Peyer's patch (tissue), 4 donors: ENCODE data around the gene TMEM132E. TPM values are rescaled to one million over a fixed set of nuclear protein-coding genes. Genes with fewer than 3 reads are reported as not detected.

Source experiments
- DNase-seq, 3 donors: peaks; one replicate each; pipeline ENCODE4 v3.0.0-alpha.2; 2017 to 2019
- H3K27ac ChIP-seq, 4 donors: fragments of 200-600 bp; sonication (generic); one replicate each; pipeline ENCODE4 v1.5.1; 2016 to 2019
- H3K27me3 ChIP-seq, 2 donors: fragments of 200-600 bp; sonication (generic); one replicate each; pipeline ENCODE4 v1.5.1; 2019
- H3K36me3 ChIP-seq, 3 donors: fragments of 200-600 bp; sonication (generic); one replicate each; pipeline ENCODE4 v1.5.1; 2016 to 2019
- H3K4me1 ChIP-seq, 4 donors: fragments of 200-600 bp; sonication (generic); one replicate each; pipeline ENCODE4 v1.5.1; 2016 to 2019
- H3K4me3 ChIP-seq, 4 donors: fragments of 200-600 bp; sonication (generic); 1 replicate in 3 of 4; 2 replicates in 1 of 4; pipeline ENCODE4 v1.5.1; 2016 to 2019; ENCODE audit warnings: mild to moderate bottlenecking in 1 of 4
- H3K9me3 ChIP-seq, 4 donors: fragments of 200-600 bp; sonication (generic); one replicate each; pipeline ENCODE4 v1.5.1; 2016 to 2019; ENCODE audit warnings: mild to moderate bottlenecking in 1 of 4
- CTCF ChIP-seq, 6 experiments: fragments of 450-650 bp in 4 of 6; fragments of 200-600 bp in 2 of 6; sonication (generic) in 1 of 6; IDR thresholded peaks; one replicate each; pipeline ENCODE4 v1.5.1; 2017 to 2019; ENCODE audit warnings: antibody characterized with exemption in 6 of 6, mild to moderate bottlenecking in 3 of 6, moderate library complexity in 1 of 6
- POLR2A ChIP-seq, 2 donors: fragments of 450-650 bp; IDR thresholded peaks; one replicate each; pipeline ENCODE4 v1.5.1; 2017; ENCODE audit warnings: antibody characterized with exemption in 2 of 2, mild to moderate bottlenecking in 2 of 2, moderate library complexity in 2 of 2
- total RNA-seq, 4 donors: library from RNA; depleted of rRNA; stranded (reverse); fragments of >200 nt; gene quantifications; one replicate each; pipeline ENCODE4 v1.1.0, GENCODE V29; 2016

The TMEM132E gene
- total RNA-seq, 4 donors from 2014 or later: 0.13 to 1.7 TPM; not detected in 2

GRCh38 chr17:34566873-34567272 lies 12.5 kb upstream of the TMEM132E start:
- H3K27ac ChIP-seq: no peak overlapping the region
- H3K27me3 ChIP-seq: no peaks in the 10 kb centered on the region
- H3K4me3 ChIP-seq: no peak overlapping the region
- no peak for DNase-seq
- no peak for TF ChIP-seq CTCF (IDR thresholded peaks at IDR 0.05)
- no peak for TF ChIP-seq POLR2A (IDR thresholded peaks at IDR 0.05)
- no peaks in the 10 kb centered on the region for H3K4me1 ChIP-seq
- H3K36me3 ChIP-seq: no peaks in the 10 kb centered on the region
- no peaks in the 10 kb centered on the region for H3K9me3 ChIP-seq

DNA sequence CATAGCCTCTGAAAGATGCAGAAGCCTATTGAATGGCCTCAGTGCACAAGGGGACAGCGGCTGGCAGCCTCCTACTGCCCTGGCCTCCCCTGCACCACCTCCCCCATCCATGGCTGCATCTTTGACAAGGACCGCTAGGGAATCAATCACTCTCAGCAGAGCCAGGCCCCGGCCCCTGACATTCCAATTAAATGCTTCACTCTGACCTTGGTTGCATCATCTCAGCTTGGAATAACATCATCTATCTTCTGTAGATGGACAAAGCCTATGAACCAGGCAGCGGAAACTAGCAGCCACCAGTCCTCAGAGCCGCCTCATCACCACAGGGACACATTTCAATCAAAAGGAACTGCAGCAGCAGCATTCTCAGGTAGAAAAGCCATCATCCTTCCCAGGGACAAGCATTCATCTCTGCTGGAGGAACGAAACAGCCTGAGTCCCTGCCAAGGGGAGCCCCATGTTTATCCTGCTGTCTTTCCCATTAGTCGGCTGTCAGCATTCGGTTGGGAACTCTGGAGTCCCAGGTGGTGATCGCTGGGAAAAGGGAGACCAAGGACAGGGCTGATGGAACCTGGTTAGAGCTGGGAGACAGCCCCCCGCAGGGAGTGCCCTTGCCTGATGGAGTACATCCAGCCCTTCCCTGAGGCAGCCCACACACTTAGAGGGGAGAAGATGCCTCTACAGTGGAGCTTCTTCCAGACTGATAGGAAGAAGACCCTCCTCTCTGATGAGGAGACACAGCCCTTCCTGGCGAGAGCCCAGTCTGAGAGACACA lies 11.5 kb upstream of the TMEM132E start:
- Histone ChIP-seq H3K27ac (no peak overlapping the region), H3K27me3 (no peaks in the 10 kb centered on the region)

DNA sequence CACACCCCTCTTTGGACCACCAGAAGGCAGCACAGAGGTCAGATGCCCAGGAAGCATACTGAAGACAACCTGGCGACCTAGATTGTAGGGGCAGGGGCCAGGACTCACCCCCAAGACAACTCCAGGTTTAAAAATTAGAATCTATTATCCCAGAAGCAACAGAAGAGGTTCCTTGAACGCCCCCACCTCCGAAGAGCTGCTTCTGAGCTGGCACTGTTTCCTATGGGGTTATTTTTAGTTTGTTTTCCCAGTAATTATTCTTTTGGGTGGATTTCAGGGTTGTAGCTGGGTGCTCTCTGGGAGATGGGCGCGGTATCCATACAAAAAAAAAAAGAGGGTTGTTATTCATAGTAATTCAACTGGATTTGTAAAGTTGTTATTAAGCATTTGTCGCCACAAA lies 10.4 kb upstream of the TMEM132E start:
- H3K9me3 ChIP-seq: no peaks in the 10 kb centered on the region
- H3K4me1 ChIP-seq: no peaks in the 10 kb centered on the region
- H3K36me3 ChIP-seq: no peaks in the 10 kb centered on the region
- H3K4me3 ChIP-seq: no peak overlapping the region
- no peak overlapping the region for H3K27ac ChIP-seq
- H3K27me3 ChIP-seq: no peaks in the 10 kb centered on the region
- TF ChIP-seq POLR2A (IDR thresholded peaks at IDR 0.05) (no peak), CTCF (IDR thresholded peaks at IDR 0.05) (no peak)
- no peak for DNase-seq

More for the DNA sequence above, 11.5 kb upstream of the TMEM132E start:
- H3K4me3 ChIP-seq: no peak overlapping the region
- H3K9me3 ChIP-seq: no peaks in the 10 kb centered on the region
- no peaks in the 10 kb centered on the region for H3K4me1 ChIP-seq
- no peaks in the 10 kb centered on the region for H3K36me3 ChIP-seq
- no peak for TF ChIP-seq POLR2A (IDR thresholded peaks at IDR 0.05)
- TF ChIP-seq CTCF (IDR thresholded peaks at IDR 0.05): no peak
- peak in 1 of 3 donors; percentile 6 for DNase-seq

DNA sequence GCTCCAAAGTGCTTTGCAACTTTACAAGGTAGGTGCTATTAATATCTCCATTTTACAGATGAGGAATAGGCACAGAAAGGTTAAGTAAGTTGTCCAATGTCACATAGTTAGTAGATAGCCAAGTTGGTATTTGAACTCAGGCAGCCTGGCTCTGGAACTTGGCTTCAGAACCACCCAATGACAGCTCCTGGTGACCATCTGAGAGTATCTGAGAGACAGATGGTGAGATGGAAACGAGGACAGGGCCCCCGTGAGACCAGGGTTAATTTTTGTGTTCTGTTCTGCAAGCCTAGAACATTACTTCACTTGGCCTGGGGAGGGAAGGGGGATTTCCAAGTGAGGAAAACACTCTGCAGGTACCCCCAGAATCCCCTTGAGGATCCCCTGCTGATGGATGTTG lies 9.8 kb upstream of the TMEM132E start:
- Histone ChIP-seq H3K4me3 (no peak overlapping the region), H3K27ac (no peak overlapping the region), H3K36me3 (no peaks in the 10 kb centered on the region), H3K4me1 (no peaks in the 10 kb centered on the region), H3K9me3 (no peaks in the 10 kb centered on the region), H3K27me3 (no peaks in the 10 kb centered on the region)
- TF ChIP-seq CTCF (IDR thresholded peaks at IDR 0.05) (no peak), POLR2A (IDR thresholded peaks at IDR 0.05) (no peak)
- DNase-seq: no peak

- H3K4me1 ChIP-seq: no peaks in the 10 kb centered on the region
- no peaks in the 10 kb centered on the region for H3K9me3 ChIP-seq
- TF ChIP-seq POLR2A (IDR thresholded peaks at IDR 0.05): no peak
- no peak for TF ChIP-seq CTCF (IDR thresholded peaks at IDR 0.05)
- H3K27me3 ChIP-seq: no peaks in the 10 kb centered on the region
- no peak overlapping the region for H3K27ac ChIP-seq
- no peaks in the 10 kb centered on the region for H3K36me3 ChIP-seq
- DNase-seq: no peak
- H3K4me3 ChIP-seq: no peak overlapping the region
These were observed 8.9 kb upstream of the TMEM132E start for GRCh38 chr17:34570506-34570905.
